HG03064 (cell line): ENCODE data around the gene GTF2H3.

Experiments used
- ATAC-seq: cut with Tn5 transposase; IDR thresholded peaks from one replicate; pipeline ENCODE4 v1.9.1; 2021; ENCODE audit warnings: low read depth; ENCODE audit not compliant: unreplicated experiment

Gene GTF2H3

DNA sequence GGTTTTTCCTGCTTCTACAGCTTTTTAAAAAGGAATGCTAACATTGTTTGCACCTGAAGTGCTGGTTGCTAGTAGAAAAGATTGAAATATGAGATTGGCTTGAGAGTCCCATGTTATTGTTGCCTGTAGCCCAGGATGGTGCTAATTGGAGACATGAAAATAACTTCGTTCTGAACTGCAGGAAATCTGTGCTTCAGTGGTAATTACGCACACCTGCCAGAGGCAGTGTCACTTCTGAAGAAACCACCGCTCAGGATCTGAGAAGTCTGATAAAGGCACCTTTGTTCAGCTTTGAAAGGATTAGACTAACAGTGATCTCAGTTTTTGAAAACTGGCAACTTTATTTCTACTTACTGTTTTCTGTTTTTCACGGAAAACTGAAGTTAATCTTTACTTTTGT is 63.0 kb downstream of the GTF2H3 start:
- ATAC-seq, result no peak

GRCh38 chr12:123705935-123706334 is 72.3 kb downstream of the GTF2H3 start:
- ATAC-seq, result no peak

DNA sequence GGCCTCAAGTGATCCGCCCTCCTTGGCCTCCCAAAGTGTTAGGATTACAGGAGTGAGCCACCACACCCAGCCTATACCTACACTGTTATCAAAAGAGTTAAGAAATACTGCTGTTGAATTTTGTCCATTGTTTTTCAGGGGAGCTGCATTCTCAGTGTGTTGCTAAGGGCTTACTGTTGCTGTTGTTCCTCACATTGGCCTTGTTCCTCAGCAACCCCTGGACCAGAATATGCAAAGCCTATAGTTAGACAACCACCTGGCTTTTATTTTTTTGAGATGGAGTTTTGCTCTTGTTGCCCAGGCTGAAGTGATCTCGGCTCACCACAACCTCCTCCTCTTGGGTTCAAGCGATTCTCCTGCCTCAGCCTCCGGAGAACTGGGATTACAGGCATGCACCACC is 73.8 kb downstream of the GTF2H3 start:
- no peak for ATAC-seq
